Cerebellar nuclear complex (tissue), 1 donor: ENCODE results near the gene SBK3.
"Not testable (repeated sequence)": the region's sequence is repeated elsewhere in the genome, so short reads cannot be mapped to it uniquely, and the experiment has no call there.

Experiments
- DNase-seq, 2 experiments: peaks; one replicate each; lab custom pipeline; 2025; lab: John Stamatoyannopoulos, UW

The SBK3 gene

GRCh38 chr19:55539090-55539984 lies 6.0 kb downstream of the SBK3 start:
- no peak for DNase-seq

- no peak for DNase-seq
These were observed 7.2 kb downstream of the SBK3 start for GRCh38 chr19:55538132-55538531.

GRCh38 chr19:55537741-55538111 lies 7.6 kb downstream of the SBK3 start:
- no peak for DNase-seq

- no peak for DNase-seq
These were observed 8.2 kb downstream of the SBK3 start, which contains the start of gene SBK2 for GRCh38 chr19:55536951-55537740. Gene SBK2, minus strand, starts transcription at chr19:55537133. Its CDS starts 839 bp downstream, at chr19:55536294.

- no peak for DNase-seq
These were observed 9.0 kb downstream of the SBK3 start for GRCh38 chr19:55536366-55536765.

- DNase-seq: no peak
These were observed 9.4 kb downstream of the SBK3 start for GRCh38 chr19:55535965-55536350.

GRCh38 chr19:55535173-55535964 lies 10.0 kb downstream of the SBK3 start:
- no peak for DNase-seq

GRCh38 chr19:55534280-55534679 lies 11.1 kb downstream of the SBK3 start:
- not testable (repeated sequence) for DNase-seq

GRCh38 chr19:55530996-55531395 lies 14.3 kb downstream of the SBK3 start:
- no peak for DNase-seq

GRCh38 chr19:55529636-55530234 lies 15.6 kb downstream of the SBK3 start:
- no peak for DNase-seq

- peak; percentile 84 to 89 for DNase-seq
These were observed 17.1 kb downstream of the SBK3 start for GRCh38 chr19:55528030-55528803.

GRCh38 chr19:55527197-55528029 lies 17.9 kb downstream of the SBK3 start:
- no peak for DNase-seq

GRCh38 chr19:55526216-55527196 lies 18.8 kb downstream of the SBK3 start:
- DNase-seq: peak in 1 of 2 experiments; percentile 16

GRCh38 chr19:55525289-55526101 lies 19.8 kb downstream of the SBK3 start:
- DNase-seq: no peak

- no peak for DNase-seq
These were observed 24.6 kb downstream of the SBK3 start for GRCh38 chr19:55520691-55521292.

- no peak for DNase-seq
These were observed 25.7 kb downstream of the SBK3 start for GRCh38 chr19:55519451-55520311.
